HepG2 (cell line): Measurements from ENCODE around the gene NUPR2. TPM values are rescaled to one million over a fixed set of nuclear protein-coding genes. Genes with fewer than 3 reads are reported as not detected.

Experiments used
- AGO2 ChIP-seq: fragments of 200-400 bp; formaldehyde crosslinking; optimal IDR thresholded peaks from 2 replicates; pipeline ENCODE3; 2017; ENCODE audit warnings: mild to moderate bottlenecking, low read depth, low read length, moderate library complexity
- GLMP ChIP-seq: sonication (generic); formaldehyde crosslinking; IDR thresholded peaks from 2 replicates; pipeline ENCODE4 v1.9.0; 2021; ENCODE audit warnings: missing genetic modification reagents, mild to moderate bottlenecking, borderline replicate concordance
- HDAC6 ChIP-seq: fragments of 200-600 bp; sonication (generic); IDR thresholded peaks from 2 replicates; pipeline ENCODE4 v1.7.0; 2017; ENCODE audit warnings: mild to moderate bottlenecking, antibody characterized with exemption, low read length, low read depth
- KDM5A ChIP-seq: fragments of 200-600 bp; sonication (generic); IDR thresholded peaks from 2 replicates; pipeline ENCODE4 v1.7.0; 2018; ENCODE audit warnings: antibody characterized with exemption, mild to moderate bottlenecking, low read length, borderline replicate concordance
- MED1 ChIP-seq: sonication (generic); formaldehyde crosslinking; IDR thresholded peaks from 2 replicates; pipeline ENCODE4 v1.4.0; 2020; ENCODE audit warnings: missing genetic modification reagents
- MLXIP ChIP-seq: sonication (generic); formaldehyde crosslinking; IDR thresholded peaks from 2 replicates; pipeline ENCODE4 v1.9.0; 2021; ENCODE audit warnings: missing genetic modification reagents, borderline replicate concordance
- NFATC3 ChIP-seq: sonication (generic); formaldehyde crosslinking; IDR thresholded peaks from 2 replicates; pipeline ENCODE4 v1.5.1; 2020; ENCODE audit warnings: mild to moderate bottlenecking, missing genetic modification reagents
- REL ChIP-seq: sonication (generic); formaldehyde crosslinking; conservative IDR thresholded peaks from 2 replicates; pipeline ENCODE4 v1.8.0; 2022; ENCODE audit warnings: mild to moderate bottlenecking, missing genetic modification reagents, moderate library complexity
- TRIM24 ChIP-seq: sonication (generic); formaldehyde crosslinking; IDR thresholded peaks from 2 replicates; pipeline ENCODE4 v1.8.0; 2022; ENCODE audit warnings: mild to moderate bottlenecking, missing genetic modification reagents
- ZBTB10 ChIP-seq: sonication (generic); formaldehyde crosslinking; IDR thresholded peaks from 2 replicates; pipeline ENCODE4 v1.4.0; 2020; ENCODE audit warnings: missing genetic modification reagents, borderline replicate concordance
- ZKSCAN1 ChIP-seq: fragments of 150-350 bp; IDR thresholded peaks from 2 replicates; pipeline ENCODE4 v1.6.1; 2014; ENCODE audit warnings: low read length
- ZNF335 ChIP-seq: sonication (generic); formaldehyde crosslinking; IDR thresholded peaks from 2 replicates; pipeline ENCODE4 v1.4.0; 2020; ENCODE audit warnings: missing genetic modification reagents
- ZNF414 ChIP-seq: sonication (generic); formaldehyde crosslinking; IDR thresholded peaks from 2 replicates; pipeline ENCODE4 v1.5.0; 2020; ENCODE audit warnings: missing genetic modification reagents
- ZNF724P ChIP-seq: sonication (generic); formaldehyde crosslinking; IDR thresholded peaks from 2 replicates; pipeline ENCODE4 v1.8.0; 2022; ENCODE audit warnings: missing genetic modification reagents, borderline replicate concordance
- ZSCAN12 ChIP-seq: sonication (generic); formaldehyde crosslinking; IDR thresholded peaks from 2 replicates; pipeline ENCODE4 v1.9.0; 2021; ENCODE audit warnings: mild to moderate bottlenecking, missing genetic modification reagents
- polyA plus RNA-seq, 8 experiments: library from polyadenylated mRNA; depleted of rRNA in 3 of 8; stranded (reverse) in 7 of 8; unstranded in 1 of 8; fragments of >200 nt; fragmentation: Illumina TruSeq in 4 of 8; extraction: Trizol in 4 of 8; gene quantifications; 2 replicates each; pipeline versions ENCODE4 v1.2.1 to v1.2.3, GENCODE V29; 2011 to 2016; ENCODE audit warnings: low read depth in 4 of 8, missing spikeins in 1 of 8, mixed read lengths in 1 of 8; ENCODE audit not compliant: insufficient read depth in 1 of 8
- total RNA-seq, 5 experiments: library from RNA; depleted of rRNA; stranded (reverse); fragments of >200 nt; fragmentation: Illumina TruSeq; extraction: Trizol; gene quantifications; 2 replicates each; pipeline ENCODE4 v1.2.3, GENCODE V29; 2016; ENCODE audit warnings: low read depth in 1 of 5
- TF ChIP-seq, protein P1 (sequence below): sonication (generic); formaldehyde crosslinking; IDR thresholded peaks from 2 replicates; pipeline ENCODE4 v1.4.0; 2020; ENCODE audit warnings: missing genetic modification reagents
- TF ChIP-seq, protein P2 (sequence below): sonication (generic); formaldehyde crosslinking; IDR thresholded peaks from 2 replicates; pipeline ENCODE4 v1.5.0; 2020; ENCODE audit warnings: missing genetic modification reagents

NUPR2 gene
- total and polyA plus RNA-seq, 2 of the 13 experiments (the other 11 are each of a cell fraction or from before 2014, with no cell fraction given), result not detected

DNA sequence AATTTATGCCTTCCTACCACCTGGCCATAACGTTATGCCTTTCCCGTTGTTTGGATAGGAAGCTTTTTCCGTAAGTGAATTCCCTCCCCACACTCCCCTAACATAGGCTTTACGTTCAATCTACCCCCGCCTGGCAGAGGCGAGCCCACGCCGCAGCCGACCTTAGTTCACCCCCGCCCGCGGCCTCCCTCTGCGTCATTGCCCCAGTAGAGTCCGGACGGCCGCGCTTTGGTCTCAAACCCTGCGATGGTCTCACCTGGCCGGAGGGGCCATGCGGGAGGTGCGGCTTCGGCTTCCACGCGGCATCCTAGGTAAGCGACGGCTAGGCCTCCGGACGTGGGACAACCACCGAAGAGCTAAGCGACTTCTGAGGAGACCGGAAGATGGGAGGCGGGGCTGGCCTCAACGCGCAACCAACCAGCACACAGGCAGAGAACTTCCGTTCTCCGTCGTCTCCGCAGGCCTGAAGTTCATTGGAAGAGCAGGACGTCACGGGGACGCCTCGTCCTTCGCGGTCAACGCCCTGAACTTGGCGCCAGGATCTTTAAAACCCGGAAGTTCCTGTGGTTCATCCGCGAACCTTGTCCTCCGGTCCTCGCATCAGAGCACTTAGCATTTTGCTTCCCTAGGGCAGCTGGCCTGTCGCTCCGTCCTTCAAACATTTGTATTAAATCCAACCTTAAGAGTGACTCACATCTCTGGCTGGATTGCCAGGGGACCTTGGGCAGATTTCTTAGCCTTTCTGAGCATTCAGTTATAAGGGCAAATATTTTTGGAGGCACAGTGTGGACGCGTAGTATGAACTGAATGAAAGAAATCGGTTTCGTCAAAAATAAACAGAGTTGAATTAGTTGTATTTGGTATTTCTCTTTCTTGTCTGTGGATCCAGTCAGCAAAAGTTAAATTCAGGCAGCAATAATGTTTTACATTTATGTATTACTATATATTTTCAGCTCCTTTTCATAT lies 9.8 kb downstream of the NUPR2 start, which contains the start of gene CHCHD2 (continued):
- TF ChIP-seq GLMP (no peak), ZSCAN12 (CRISPR knock-in tag) (0 out of 2 replicates have a peak, but pooled peaks have one; percentile 30), MLXIP (CRISPR knock-in tag) (no peak), AGO2 (peak; percentile 57), ZKSCAN1 (no peak), TRIM24 (CRISPR knock-in tag) (no peak), KDM5A (peak; percentile 44; the same call in 1 of the 2 replicates), HDAC6 (no peak), MED1 (peak; percentile 69), REL (0 out of 2 replicates have a peak, but pooled peaks have one; percentile 71), ZBTB10 (no peak), NFATC3 (CRISPR knock-in tag) (no peak), ZNF335 (CRISPR knock-in tag) (peak; percentile 60; the same call in 1 of the 2 replicates), ZNF414 (CRISPR knock-in tag) (no peak), ZNF724P (CRISPR knock-in tag) (no peak)
- TF ChIP-seq, protein P1, sequence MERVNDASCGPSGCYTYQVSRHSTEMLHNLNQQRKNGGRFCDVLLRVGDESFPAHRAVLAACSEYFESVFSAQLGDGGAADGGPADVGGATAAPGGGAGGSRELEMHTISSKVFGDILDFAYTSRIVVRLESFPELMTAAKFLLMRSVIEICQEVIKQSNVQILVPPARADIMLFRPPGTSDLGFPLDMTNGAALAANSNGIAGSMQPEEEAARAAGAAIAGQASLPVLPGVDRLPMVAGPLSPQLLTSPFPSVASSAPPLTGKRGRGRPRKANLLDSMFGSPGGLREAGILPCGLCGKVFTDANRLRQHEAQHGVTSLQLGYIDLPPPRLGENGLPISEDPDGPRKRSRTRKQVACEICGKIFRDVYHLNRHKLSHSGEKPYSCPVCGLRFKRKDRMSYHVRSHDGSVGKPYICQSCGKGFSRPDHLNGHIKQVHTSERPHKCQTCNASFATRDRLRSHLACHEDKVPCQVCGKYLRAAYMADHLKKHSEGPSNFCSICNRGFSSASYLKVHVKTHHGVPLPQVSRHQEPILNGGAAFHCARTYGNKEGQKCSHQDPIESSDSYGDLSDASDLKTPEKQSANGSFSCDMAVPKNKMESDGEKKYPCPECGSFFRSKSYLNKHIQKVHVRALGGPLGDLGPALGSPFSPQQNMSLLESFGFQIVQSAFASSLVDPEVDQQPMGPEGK (CRISPR knock-in tag), result peak; percentile 35
- TF ChIP-seq, protein P2, sequence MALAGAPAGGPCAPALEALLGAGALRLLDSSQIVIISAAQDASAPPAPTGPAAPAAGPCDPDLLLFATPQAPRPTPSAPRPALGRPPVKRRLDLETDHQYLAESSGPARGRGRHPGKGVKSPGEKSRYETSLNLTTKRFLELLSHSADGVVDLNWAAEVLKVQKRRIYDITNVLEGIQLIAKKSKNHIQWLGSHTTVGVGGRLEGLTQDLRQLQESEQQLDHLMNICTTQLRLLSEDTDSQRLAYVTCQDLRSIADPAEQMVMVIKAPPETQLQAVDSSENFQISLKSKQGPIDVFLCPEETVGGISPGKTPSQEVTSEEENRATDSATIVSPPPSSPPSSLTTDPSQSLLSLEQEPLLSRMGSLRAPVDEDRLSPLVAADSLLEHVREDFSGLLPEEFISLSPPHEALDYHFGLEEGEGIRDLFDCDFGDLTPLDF (CRISPR knock-in tag), result peak; percentile 98
